ENCODE data around the gene ADD2.

ADD2 gene

DNA sequence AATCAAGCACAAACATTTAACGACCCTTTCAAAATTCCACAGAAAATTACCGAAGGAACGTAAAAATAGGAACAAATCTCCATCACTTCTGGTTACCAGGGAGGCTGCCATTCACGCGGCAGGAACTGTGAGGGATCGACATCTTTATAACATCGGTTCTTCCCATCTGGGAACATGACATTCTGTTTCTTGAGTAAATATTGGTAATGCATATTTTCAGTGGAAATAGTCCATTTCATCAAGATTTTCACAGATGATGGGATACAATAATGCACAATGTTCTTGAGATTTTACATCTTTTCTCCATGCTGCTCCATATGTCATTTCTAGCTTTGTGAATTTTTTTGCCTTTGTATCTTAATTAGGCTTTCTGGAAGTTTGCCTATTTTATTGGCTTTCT lies 10.0 kb downstream of the ADD2 start:
- H3K27ac ChIP-seq: no peak overlapping the region
- TF ChIP-seq ZFX (IDR thresholded peaks at IDR 0.05; ENCODE audit: borderline replicate concordance): no peak
- TF ChIP-seq, protein P1, sequence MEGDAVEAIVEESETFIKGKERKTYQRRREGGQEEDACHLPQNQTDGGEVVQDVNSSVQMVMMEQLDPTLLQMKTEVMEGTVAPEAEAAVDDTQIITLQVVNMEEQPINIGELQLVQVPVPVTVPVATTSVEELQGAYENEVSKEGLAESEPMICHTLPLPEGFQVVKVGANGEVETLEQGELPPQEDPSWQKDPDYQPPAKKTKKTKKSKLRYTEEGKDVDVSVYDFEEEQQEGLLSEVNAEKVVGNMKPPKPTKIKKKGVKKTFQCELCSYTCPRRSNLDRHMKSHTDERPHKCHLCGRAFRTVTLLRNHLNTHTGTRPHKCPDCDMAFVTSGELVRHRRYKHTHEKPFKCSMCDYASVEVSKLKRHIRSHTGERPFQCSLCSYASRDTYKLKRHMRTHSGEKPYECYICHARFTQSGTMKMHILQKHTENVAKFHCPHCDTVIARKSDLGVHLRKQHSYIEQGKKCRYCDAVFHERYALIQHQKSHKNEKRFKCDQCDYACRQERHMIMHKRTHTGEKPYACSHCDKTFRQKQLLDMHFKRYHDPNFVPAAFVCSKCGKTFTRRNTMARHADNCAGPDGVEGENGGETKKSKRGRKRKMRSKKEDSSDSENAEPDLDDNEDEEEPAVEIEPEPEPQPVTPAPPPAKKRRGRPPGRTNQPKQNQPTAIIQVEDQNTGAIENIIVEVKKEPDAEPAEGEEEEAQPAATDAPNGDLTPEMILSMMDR (IDR thresholded peaks at IDR 0.05): no peak

DNA sequence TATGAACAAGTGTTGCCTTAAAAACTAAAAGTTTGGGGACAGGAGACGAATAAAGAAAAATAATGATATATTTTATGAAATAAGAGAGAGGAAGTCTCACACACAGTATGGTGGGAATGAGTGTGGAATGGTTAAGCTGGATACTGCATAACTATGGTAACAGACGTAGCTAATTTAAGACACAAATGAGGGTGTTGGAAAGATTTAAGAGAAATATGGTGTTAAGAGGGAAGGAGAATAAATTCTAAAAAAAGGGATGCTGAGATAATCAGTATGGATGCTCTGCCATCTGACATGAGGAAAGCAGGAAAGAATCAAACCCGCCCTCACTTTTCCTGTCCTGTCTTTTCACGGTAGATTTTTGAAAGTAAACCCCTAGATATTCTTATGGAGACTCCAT lies 10.6 kb downstream of the ADD2 start:
- TF ChIP-seq, protein P1 (IDR thresholded peaks at IDR 0.05): no peak
- TF ChIP-seq ZFX (IDR thresholded peaks at IDR 0.05; ENCODE audit: borderline replicate concordance): no peak
- H3K27ac ChIP-seq: no peak overlapping the region

DNA sequence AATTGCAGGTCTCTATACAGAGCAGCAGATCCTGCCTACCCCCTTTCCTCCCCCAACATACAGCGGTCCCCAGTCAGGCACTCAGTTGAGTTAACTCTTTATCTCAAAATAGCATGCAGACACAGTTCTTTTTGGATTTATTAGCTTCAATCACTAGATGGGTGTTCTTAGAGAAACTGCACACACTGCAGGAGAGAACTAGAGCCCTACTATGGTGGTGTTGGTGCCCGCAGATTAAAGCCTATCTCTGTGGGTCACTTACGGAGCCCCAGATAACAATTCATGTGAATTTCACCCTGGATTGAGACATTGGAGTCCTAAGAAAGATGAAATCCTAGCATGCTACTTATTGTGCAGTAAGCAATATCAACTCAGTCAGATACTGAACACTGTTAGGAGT lies 11.9 kb downstream of the ADD2 start:
- H3K27ac ChIP-seq: no peak overlapping the region
- no peak for TF ChIP-seq ZFX (IDR thresholded peaks at IDR 0.05; ENCODE audit: borderline replicate concordance)
- TF ChIP-seq, protein P1 (IDR thresholded peaks at IDR 0.05): no peak

DNA sequence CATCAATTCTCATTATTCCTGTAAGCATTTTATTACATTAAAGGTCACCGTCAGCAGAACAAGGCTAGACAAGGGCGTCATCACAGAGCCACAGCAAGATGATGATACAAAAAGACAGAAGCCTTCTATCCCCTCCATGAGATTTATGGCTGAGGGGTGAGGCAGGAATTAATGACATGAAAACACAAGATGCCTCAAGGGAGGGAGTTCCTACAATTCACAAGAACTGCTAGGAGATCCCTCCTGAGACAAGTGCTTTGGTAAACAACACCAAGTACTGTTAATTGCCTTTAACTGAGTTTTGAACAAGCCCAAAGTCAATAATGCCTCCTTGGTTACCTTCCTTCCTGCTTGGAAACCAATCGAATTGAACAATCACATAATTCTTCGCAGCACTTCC lies 14.1 kb downstream of the ADD2 start:
- H3K27ac ChIP-seq: no peak overlapping the region
- no peak for TF ChIP-seq ZFX (IDR thresholded peaks at IDR 0.05; ENCODE audit: borderline replicate concordance)
- TF ChIP-seq, protein P1 (IDR thresholded peaks at IDR 0.05): no peak

DNA sequence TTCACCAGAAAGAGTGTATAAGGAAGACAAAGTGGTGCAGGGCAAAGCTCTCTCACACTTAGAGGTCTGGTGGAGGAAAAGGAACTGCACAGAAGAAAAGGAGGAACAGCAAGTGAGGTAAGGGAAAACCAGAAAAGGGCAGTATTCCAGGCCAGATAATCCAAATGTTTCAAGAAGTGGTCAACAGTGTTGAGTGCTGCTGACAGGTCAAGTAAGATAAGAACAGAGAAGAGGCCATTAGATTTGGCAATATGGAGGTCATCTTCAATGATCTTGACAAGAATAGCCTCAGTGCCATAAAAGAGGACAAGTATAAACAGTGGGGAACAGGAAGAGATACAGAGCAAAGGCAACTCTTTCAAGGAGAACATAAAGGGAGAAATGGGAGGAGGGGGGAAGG lies 15.0 kb downstream of the ADD2 start:
- TF ChIP-seq ZFX (IDR thresholded peaks at IDR 0.05; ENCODE audit: borderline replicate concordance): no peak
- TF ChIP-seq, protein P1 (IDR thresholded peaks at IDR 0.05): no peak
- H3K27ac ChIP-seq: no peak overlapping the region

DNA sequence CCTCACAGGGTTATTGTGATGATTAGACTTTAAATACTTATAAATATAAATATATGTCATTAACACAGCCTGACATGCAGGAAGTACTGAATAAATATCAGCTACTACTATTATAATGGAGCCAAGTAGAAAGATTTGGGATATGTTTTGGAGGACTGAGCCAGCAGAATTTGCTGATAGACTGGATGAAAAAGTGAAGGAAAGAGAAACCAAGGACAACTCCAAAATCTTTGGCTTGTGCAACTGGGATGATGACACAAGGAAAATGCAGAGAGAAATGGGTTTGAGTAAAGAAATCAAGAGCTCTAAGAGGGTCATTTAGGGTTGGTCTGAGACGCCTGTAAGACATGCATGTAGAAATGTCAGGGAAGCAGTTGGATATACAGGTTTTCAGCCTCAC lies 15.6 kb downstream of the ADD2 start:
- TF ChIP-seq ZFX (IDR thresholded peaks at IDR 0.05; ENCODE audit: borderline replicate concordance): no peak
- TF ChIP-seq, protein P1 (IDR thresholded peaks at IDR 0.05): no peak
- H3K27ac ChIP-seq: no peak overlapping the region

DNA sequence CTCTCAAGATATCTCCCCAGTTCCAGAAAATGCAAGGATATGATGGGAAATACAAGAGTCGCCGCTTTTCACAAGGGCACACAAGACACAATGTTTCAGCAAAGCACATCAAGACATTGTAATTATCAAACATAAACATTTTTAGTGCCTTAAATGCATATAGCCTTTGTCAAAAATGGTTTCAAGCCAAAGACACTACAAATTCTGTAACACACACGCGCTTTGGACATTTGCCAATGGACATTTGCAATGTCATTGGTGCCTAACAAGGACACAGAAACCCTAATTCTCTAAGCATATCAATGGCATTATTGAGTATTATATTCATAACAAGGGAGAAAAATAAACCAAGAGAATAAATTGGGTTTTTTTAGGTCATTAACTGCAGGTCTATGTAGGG lies 16.1 kb downstream of the ADD2 start:
- no peak overlapping the region for H3K27ac ChIP-seq
- no peak for TF ChIP-seq ZFX (IDR thresholded peaks at IDR 0.05; ENCODE audit: borderline replicate concordance)
- TF ChIP-seq, protein P1 (IDR thresholded peaks at IDR 0.05): no peak
